NOMO-1 (cell line): ENCODE data around the gene KPTN.

Experiments used
- DNase-seq, 2 experiments: peaks; one replicate each; lab custom pipeline; 2025; ENCODE audit not compliant: unreplicated experiment in 2 of 2; lab: John Stamatoyannopoulos, UW

Gene KPTN

GRCh38 chr19:47471381-47471732, 12.7 kb downstream of the KPTN start:
- no peak for DNase-seq

GRCh38 chr19:47470447-47471195, 13.4 kb downstream of the KPTN start:
- no peak for DNase-seq

GRCh38 chr19:47469719-47470118, 14.3 kb downstream of the KPTN start:
- DNase-seq, result no peak

GRCh38 chr19:47469363-47469700, 14.7 kb downstream of the KPTN start:
- DNase-seq, result no peak

GRCh38 chr19:47467914-47468313, 16.1 kb downstream of the KPTN start:
- DNase-seq, result no peak

- DNase-seq, result no peak
Measured at GRCh38 chr19:47465957-47466356, 18.1 kb downstream of the KPTN start.

- no peak for DNase-seq
Measured at GRCh38 chr19:47464675-47465419, 19.2 kb downstream of the KPTN start.

- DNase-seq, result no peak
Measured at GRCh38 chr19:47461876-47462275, 22.1 kb downstream of the KPTN start.

GRCh38 chr19:47459477-47459876, 24.5 kb downstream of the KPTN start:
- no peak for DNase-seq

GRCh38 chr19:47458672-47459071, 25.3 kb downstream of the KPTN start:
- no peak for DNase-seq

GRCh38 chr19:47456721-47457474, 27.1 kb downstream of the KPTN start:
- no peak for DNase-seq

- no peak for DNase-seq
Measured at GRCh38 chr19:47450478-47450877, 33.5 kb downstream of the KPTN start.

GRCh38 chr19:47448360-47448727, 35.7 kb downstream of the KPTN start:
- DNase-seq, result no peak

GRCh38 chr19:47447470-47448359, 36.3 kb downstream of the KPTN start:
- DNase-seq, result no peak

GRCh38 chr19:47446534-47447469, 37.2 kb downstream of the KPTN start:
- DNase-seq, result no peak

GRCh38 chr19:47445937-47446402, 38.0 kb downstream of the KPTN start:
- peak in 1 of 2 experiments; percentile 5 for DNase-seq

GRCh38 chr19:47445527-47445926, 38.5 kb downstream of the KPTN start:
- no peak for DNase-seq

- DNase-seq, result no peak
Measured at GRCh38 chr19:47444388-47444821, 39.6 kb downstream of the KPTN start.

- no peak for DNase-seq
Measured at GRCh38 chr19:47443331-47443730, 40.7 kb downstream of the KPTN start.
